ENCODE data around the gene SPAG4.

The SPAG4 gene

GRCh38 chr20:35652641-35653429 lies 37.2 kb downstream of the SPAG4 start:
- DNase-seq (ENCODE audit: insufficient read length, low spot score), result no peak
- FAIRE-seq, result no peak

DNA sequence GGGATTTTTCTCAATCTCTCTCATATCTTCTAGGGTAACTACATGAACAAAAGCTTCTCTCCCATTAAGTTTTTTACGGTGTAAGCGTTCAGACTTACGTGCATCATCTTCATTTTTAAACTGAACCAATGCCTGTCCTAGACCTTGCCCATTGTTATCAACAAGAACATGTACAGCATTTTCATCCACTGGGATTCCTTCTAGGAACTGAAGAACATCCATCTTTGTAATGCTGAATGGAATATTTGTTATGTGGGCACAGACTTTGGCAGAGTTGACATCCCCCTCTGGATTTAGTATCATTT lies 37.8 kb downstream of the SPAG4 start:
- DNase-seq (ENCODE audit: insufficient read length, low spot score) (no peak), FAIRE-seq (no peak)

DNA sequence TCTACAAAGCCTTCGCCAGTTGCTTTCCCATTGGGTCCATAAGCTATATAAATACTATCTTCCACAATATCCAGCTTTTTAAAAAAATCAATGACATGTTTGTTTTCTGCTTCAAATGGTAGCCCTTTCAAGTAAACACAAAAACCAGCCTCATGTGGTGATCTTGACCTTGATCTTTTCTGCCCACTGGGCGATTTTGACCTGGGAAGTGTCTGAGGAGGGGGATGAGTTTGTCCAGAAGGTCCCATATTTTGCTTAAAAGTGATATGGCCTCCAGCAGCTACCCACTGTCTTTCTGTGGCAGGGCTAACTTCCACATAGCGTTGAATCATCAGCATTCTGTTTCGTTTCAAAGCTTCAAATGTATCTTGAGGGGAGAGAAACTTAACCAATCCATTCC lies 38.3 kb downstream of the SPAG4 start:
- DNase-seq (ENCODE audit: insufficient read length, low spot score) (no peak), FAIRE-seq (no peak)

DNA sequence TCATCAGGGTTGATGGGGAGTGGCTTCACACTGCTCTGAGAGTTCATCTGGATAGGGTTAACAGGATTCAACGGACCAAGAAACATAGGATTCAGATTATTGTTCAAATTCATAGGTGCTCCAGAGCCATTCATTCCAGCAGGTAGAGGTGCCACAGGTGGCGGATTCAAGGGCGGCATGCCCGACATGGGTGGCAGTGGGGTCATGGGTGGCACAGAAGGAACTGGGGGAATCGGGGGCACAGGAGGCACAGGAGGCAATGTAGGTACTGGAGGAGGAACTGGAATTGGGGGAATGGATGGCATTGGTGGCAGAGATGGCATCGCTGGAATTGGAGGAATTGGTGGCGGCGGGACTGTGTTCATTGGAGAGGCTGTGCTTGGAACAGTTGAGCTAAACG lies 38.8 kb downstream of the SPAG4 start:
- no peak for DNase-seq (ENCODE audit: insufficient read length, low spot score)
- no peak for FAIRE-seq

- DNase-seq (ENCODE audit: insufficient read length, low spot score) (no peak), FAIRE-seq (no peak)
Observed at GRCh38 chr20:35657271-35657670, 41.6 kb downstream of the SPAG4 start.

- no peak for FAIRE-seq
- no peak for DNase-seq (ENCODE audit: insufficient read length, low spot score)
Observed at GRCh38 chr20:35660122-35660937, 44.7 kb downstream of the SPAG4 start.

DNA sequence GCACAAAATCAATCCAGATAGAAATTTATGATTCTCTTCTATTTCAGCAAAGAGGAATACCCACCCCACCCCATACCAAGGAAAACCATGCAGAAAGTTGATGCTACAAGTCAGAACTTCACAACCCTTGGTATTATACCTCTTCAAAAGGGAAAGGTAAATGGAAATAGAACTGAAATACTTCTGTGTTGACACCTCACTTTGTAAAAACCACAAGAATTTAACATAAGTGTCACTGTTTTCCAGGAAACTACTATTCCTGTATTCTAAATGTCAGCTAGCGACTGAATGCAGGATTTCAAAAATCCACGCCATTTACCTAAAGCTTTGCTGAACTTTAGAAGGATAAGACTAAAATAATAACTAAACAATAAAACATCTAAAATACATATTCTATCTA lies 45.4 kb downstream of the SPAG4 start:
- FAIRE-seq (peak; percentile 39), DNase-seq (ENCODE audit: insufficient read length, low spot score) (no peak)

DNA sequence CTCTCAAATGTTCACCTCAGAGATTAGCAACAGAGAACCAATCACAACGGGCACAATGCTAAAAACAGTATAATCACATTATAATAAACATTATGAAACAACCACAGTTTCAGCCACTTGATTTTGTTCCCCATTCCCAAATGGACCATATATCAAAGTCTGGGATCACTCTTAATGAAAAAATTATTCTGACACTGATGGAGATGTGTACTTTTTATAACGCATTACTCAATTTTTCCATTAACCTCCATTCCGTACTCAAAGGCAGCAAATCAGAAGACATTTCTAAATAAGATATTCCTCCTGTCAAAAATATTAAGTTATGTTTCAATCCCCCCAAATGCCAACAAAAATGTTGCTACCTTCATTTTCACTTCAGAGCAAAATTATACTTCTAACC lies 46.3 kb downstream of the SPAG4 start:
- FAIRE-seq, result no peak
- DNase-seq (ENCODE audit: insufficient read length, low spot score), result no peak

GRCh38 chr20:35662551-35662950 lies 46.9 kb downstream of the SPAG4 start:
- FAIRE-seq (peak; percentile 18), DNase-seq (ENCODE audit: insufficient read length, low spot score) (no peak)

DNA sequence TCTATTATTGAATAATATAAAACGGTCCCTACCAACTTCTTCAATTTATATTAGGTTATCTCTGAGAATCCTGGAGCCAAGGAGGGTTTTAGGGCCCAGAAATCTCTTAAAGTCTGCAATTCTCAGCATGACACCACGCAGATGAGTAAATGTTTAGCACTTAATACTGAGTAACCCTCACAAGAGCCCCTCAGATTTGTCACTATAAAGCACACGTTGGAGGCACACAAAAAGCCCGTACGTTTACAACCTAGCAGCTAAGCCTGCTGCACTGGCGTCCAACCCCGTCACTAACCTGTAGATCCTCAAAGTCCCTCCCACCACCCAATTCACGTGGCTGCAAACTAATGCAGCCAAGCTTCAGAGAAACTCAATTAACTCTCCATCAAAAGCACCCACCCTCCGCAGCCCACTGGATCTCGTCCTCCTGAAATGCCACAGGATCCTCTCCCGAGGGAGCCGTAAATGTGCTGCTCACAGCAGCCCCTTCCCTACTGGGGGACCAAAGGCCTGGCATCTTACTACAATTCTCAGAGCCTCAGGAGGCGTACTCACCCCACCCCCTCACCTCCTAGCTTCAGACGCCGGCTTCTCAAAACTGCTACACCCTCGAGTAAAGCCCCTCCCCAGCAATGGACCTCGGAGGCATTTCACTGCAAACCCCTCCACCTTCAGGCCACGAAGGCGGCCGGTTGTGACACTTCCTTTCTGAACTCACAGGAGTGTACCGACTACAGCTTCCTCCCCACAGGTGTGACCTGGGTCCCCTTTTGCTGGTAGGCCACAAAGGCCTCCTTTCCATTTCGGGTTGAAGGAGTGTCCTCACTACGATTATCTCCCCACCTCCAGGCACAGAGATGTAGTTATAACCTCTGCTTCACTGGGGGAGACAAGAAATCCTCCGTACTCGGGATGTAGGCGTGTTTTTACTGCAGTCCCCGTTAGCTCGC lies 48.2 kb downstream of the SPAG4 start:
- peak; percentile 75 for FAIRE-seq
- peak; percentile 34 for DNase-seq (ENCODE audit: insufficient read length, low spot score)

GRCh38 chr20:35664466-35665206 lies 49.0 kb downstream of the SPAG4 start, which contains the start of the genes CPNE1 and RBM12:
TSS of gene CPNE1 (minus strand) at chr20:35664900. CDS start at chr20:35632923, 31,977 bp downstream.
TSS of gene RBM12 (minus strand) at chr20:35664900. CDS start at chr20:35655322, 9,578 bp downstream.
- FAIRE-seq (peak; percentile 98), DNase-seq (ENCODE audit: insufficient read length, low spot score) (peak; percentile 95)

GRCh38 chr20:35665949-35666288 lies 50.3 kb downstream of the SPAG4 start:
- no peak for DNase-seq (ENCODE audit: insufficient read length, low spot score)
- no peak for FAIRE-seq

- DNase-seq (ENCODE audit: insufficient read length, low spot score), result no peak
- no peak for FAIRE-seq
Observed at GRCh38 chr20:35669221-35669620, 53.6 kb downstream of the SPAG4 start.

DNA sequence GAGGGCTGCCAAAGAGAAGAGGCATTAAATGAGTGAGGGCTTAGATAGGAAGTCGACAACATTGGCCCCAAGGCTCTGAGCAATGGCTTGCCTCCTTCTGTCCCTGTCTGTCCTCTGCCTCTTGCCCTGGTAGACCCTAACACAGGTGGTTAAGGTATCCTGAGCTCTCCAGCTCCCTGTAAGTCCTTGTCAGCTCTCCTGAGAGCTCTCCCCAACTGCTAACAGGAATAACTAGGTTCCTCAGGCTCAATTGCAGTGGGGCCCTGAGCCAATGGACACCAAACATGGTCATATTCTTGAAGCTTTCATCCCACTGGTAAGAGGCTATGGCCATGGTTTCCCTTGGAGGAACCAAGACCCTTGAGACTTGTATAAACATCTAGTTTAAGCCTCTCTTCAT lies 54.1 kb downstream of the SPAG4 start:
- DNase-seq (ENCODE audit: insufficient read length, low spot score) (no peak), FAIRE-seq (no peak)

Measured in GM19239 (cell line).